Gastroesophageal sphincter (tissue), 4 donors: ENCODE measurements around the gene RFPL2. TPM values are rescaled to one million over a fixed set of nuclear protein-coding genes. Genes with fewer than 3 reads are reported as not detected.

Experiments
- ATAC-seq: fragments of 150-250 bp; one replicate; pipeline ENCODE4 v1.9.1; 2016; ENCODE audit warnings: mild to moderate bottlenecking, moderate library complexity
- H3K27ac ChIP-seq, 4 donors: fragments of 200-600 bp; sonication (generic) in 3 of 4; 1 replicate in 3 of 4; 2 replicates in 1 of 4; pipeline ENCODE4 v1.5.1; 2016 to 2019
- H3K27me3 ChIP-seq: fragments of 200-600 bp; sonication (generic); one replicate; pipeline ENCODE4 v1.5.1; 2019
- H3K36me3 ChIP-seq, 2 donors: fragments of 200-600 bp; sonication (generic); one replicate each; pipeline ENCODE4 v1.5.1; 2019; ENCODE audit warnings: control low read depth in 1 of 2
- H3K4me1 ChIP-seq, 3 donors: fragments of 200-600 bp; sonication (generic); 1 replicate in 2 of 3; 2 replicates in 1 of 3; pipeline ENCODE4 v1.5.1; 2016 to 2019; ENCODE audit warnings: control low read depth in 2 of 3
- H3K4me3 ChIP-seq, 2 donors: fragments of 200-600 bp; sonication (generic); one replicate each; pipeline ENCODE4 v1.5.1; 2019; ENCODE audit warnings: mild to moderate bottlenecking in 1 of 2, moderate library complexity in 1 of 2
- H3K9me3 ChIP-seq, 3 donors: fragments of 200-600 bp; sonication (generic); one replicate each; pipeline ENCODE4 v1.5.1; 2017 to 2019; ENCODE audit warnings: control low read depth in 2 of 3
- EP300 ChIP-seq: sonication (generic); formaldehyde crosslinking; IDR thresholded peaks from one replicate; pipeline ENCODE4 v1.6.1; 2017; ENCODE audit warnings: antibody characterized with exemption, mild to moderate bottlenecking
- POLR2A ChIP-seq, 2 donors: fragments of 450-650 bp; IDR thresholded peaks; one replicate each; pipeline ENCODE4 v1.6.1; 2017; ENCODE audit warnings: antibody characterized with exemption in 2 of 2, mild to moderate bottlenecking in 2 of 2, moderate library complexity in 1 of 2
- POLR2AphosphoS5 ChIP-seq: sonication (generic); formaldehyde crosslinking; IDR thresholded peaks from one replicate; pipeline ENCODE4 v1.6.1; 2017; ENCODE audit warnings: antibody characterized with exemption
- WGBS, 2 donors: methylation state at CpG; one replicate each; pipeline ENCODE4 v1.1.5; 2018; ENCODE audit warnings: low coverage in 1 of 2; 5-methylcytosine and 5-hydroxymethylcytosine counted together
- total RNA-seq, 4 donors: library from RNA; depleted of rRNA; stranded (reverse); fragments of >200 nt; gene quantifications; one replicate each; pipeline ENCODE4 v1.1.0, GENCODE V29; 2016
- TF ChIP-seq, protein P1 (sequence below), 4 experiments: fragments of 200-600 bp in 2 of 4; fragments of 450-650 bp in 2 of 4; sonication (generic) in 1 of 4; IDR thresholded peaks; one replicate each; pipeline ENCODE4 v1.5.1; 2017 to 2019; ENCODE audit warnings: antibody characterized with exemption in 4 of 4, mild to moderate bottlenecking in 2 of 4, moderate library complexity in 2 of 4

The RFPL2 gene
- total RNA-seq, 4 donors from 2014 or later, result 0.15 TPM; not detected in 3

DNA sequence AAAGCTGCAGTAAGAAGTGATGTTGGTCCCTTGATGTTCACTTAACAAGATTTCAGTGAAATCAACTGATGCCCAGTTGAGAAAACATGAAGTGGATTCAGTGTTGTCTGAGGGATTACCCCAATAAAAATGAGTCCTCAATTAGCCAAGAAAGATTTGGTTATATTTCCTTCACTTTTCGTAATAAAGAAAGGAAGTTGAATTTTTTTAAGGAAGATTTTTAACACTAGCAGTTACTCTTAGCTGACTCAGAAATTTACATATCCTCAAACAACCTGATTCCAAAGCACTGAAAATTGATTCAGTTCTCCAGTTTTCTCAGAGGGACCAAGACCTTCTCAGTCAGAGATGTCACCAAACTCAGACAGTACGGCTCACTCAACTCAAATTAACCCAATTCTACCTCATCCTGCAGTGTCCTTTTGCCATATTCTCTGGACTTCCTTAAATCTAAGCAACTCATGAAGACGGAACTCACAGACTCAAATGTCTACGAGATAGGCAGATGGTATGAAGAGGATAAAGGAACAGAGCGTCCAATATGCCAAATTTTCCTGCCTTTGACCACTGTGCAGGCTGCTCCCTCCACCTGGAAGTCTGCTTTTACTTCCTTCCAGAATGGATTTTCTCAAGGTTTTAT is 27.4 kb upstream of the RFPL2 start:
- no peak overlapping the region for H3K4me3 ChIP-seq
- no peaks in the 10 kb centered on the region for H3K9me3 ChIP-seq
- peaks cover 17% of the 10 kb centered on the region for H3K27me3 ChIP-seq
- TF ChIP-seq POLR2A (IDR thresholded peaks at IDR 0.05), result no peak
- no peak for TF ChIP-seq POLR2AphosphoS5
- TF ChIP-seq EP300, result no peak
- TF ChIP-seq, protein P1, sequence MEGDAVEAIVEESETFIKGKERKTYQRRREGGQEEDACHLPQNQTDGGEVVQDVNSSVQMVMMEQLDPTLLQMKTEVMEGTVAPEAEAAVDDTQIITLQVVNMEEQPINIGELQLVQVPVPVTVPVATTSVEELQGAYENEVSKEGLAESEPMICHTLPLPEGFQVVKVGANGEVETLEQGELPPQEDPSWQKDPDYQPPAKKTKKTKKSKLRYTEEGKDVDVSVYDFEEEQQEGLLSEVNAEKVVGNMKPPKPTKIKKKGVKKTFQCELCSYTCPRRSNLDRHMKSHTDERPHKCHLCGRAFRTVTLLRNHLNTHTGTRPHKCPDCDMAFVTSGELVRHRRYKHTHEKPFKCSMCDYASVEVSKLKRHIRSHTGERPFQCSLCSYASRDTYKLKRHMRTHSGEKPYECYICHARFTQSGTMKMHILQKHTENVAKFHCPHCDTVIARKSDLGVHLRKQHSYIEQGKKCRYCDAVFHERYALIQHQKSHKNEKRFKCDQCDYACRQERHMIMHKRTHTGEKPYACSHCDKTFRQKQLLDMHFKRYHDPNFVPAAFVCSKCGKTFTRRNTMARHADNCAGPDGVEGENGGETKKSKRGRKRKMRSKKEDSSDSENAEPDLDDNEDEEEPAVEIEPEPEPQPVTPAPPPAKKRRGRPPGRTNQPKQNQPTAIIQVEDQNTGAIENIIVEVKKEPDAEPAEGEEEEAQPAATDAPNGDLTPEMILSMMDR (IDR thresholded peaks at IDR 0.05), result no peak
- H3K4me1 ChIP-seq, result no peaks in the 10 kb centered on the region
- H3K36me3 ChIP-seq, result no peaks in the 10 kb centered on the region
- H3K27ac ChIP-seq, result no peak overlapping the region
- ATAC-seq, result no peak
- WGBS, 2 donors, result 50 to 58% methylated on average over 3 to 5 of the region's 5 CpGs

DNA sequence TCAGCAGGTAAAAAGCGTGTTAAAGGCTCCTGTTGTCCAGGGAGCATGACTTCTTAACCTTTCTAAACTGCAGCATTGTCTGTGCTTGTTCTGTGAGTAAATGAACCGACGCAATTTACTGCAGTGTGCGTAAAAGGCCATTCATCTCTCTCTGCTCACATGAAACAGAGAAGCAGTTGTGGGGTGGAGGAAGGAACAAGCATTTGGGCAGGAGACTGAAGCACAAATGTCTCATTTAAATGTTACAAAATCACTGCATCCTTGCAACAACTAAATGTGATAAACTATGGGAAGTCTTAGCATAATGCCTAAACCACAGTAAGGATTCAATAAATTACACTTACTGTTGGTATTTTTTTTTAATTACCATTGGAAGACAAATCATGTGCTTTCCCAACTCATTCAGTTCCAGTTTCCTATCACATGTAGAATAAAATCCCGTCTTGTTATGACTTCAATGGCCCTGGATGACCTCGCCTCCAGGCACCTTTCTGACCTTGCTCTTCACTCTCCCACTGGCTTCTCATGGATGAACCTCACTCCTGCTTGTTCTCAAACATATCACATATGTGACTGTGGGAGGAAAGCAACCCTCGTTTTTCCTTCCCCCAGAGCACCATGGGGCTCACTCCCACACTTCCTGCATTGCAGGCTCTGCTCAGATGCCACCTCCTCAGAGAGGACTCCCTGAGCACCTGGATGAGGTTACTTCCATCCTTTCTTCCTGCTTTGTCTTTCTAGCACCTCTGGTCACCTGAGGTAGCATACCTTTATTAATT is 21.6 kb upstream of the RFPL2 start:
- no peak overlapping the region for H3K27ac ChIP-seq
- 50% methylated on average over 7 of the region's 7 CpGs for WGBS, 2 donors
- no peak overlapping the region for H3K4me3 ChIP-seq
- TF ChIP-seq, protein P1 (IDR thresholded peaks at IDR 0.05), result no peak
- TF ChIP-seq POLR2A (IDR thresholded peaks at IDR 0.05), result no peak
- TF ChIP-seq POLR2AphosphoS5, result no peak
- TF ChIP-seq EP300, result no peak
- H3K36me3 ChIP-seq, result no peaks in the 10 kb centered on the region
- no peak for ATAC-seq
- peaks cover 3% of the 10 kb centered on the region for H3K27me3 ChIP-seq
- H3K4me1 ChIP-seq, result no peaks in the 10 kb centered on the region
- no peaks in the 10 kb centered on the region for H3K9me3 ChIP-seq

DNA sequence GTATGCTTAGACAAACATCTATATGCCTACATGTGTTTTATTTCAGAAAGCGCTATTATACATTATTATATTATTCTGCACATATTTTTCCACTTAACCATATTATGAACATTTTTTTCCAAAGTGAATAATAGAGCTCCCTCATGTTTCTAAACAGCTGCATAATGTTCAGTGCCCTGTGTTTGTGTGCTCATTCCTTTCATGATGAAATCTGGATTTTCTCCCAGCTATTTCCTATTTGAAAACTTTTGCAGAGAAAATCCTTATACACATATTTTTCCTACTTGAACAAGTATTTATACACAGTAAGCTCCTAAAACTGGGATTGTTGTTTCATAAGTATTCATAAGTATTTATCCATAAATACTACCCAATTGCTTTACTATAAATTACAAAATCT is 18.1 kb upstream of the RFPL2 start:
- H3K4me3 ChIP-seq, result no peak overlapping the region
- H3K9me3 ChIP-seq, result no peaks in the 10 kb centered on the region
- ATAC-seq, result no peak
- peaks cover 3% of the 10 kb centered on the region for H3K27me3 ChIP-seq
- H3K36me3 ChIP-seq, result no peaks in the 10 kb centered on the region
- H3K4me1 ChIP-seq, result no peaks in the 10 kb centered on the region
- no peak overlapping the region for H3K27ac ChIP-seq
- no peak for TF ChIP-seq EP300
- TF ChIP-seq POLR2AphosphoS5, result no peak
- TF ChIP-seq, protein P1 (IDR thresholded peaks at IDR 0.05), result no peak
- TF ChIP-seq POLR2A (IDR thresholded peaks at IDR 0.05), result no peak
- WGBS, 2 donors, result 46 to 62% methylated on average over 1 of the region's 1 CpG

DNA sequence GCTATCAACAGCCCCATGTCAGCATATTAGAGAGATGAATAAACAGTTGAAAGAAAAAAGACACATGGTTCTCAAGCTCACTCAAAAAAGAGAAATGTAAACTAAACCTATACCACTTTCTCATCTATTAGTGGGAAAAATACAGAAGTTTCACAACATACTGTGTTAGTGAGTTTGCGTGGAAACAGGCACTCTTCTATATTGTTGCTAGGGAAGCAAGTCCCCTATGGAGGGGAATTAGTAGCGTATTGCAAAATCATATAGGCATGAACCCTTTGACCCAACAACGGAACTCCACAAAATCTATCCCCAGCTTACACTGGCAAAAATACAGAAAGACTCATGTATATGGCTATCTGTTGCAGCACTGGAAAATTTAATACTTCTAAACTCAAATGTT is 14.2 kb upstream of the RFPL2 start:
- TF ChIP-seq POLR2AphosphoS5 (no peak), POLR2A (IDR thresholded peaks at IDR 0.05) (no peak), EP300 (no peak)
- TF ChIP-seq, protein P1 (IDR thresholded peaks at IDR 0.05), result no peak
- no peak for ATAC-seq
- Histone ChIP-seq H3K4me1 (no peaks in the 10 kb centered on the region), H3K9me3 (no peaks in the 10 kb centered on the region), H3K27ac (no peak overlapping the region), H3K27me3 (peaks cover 14% of the 10 kb centered on the region), H3K36me3 (no peaks in the 10 kb centered on the region), H3K4me3 (no peak overlapping the region)
- WGBS, 2 donors, result 88 to 90% methylated on average over 1 to 3 of the region's 3 CpGs

DNA sequence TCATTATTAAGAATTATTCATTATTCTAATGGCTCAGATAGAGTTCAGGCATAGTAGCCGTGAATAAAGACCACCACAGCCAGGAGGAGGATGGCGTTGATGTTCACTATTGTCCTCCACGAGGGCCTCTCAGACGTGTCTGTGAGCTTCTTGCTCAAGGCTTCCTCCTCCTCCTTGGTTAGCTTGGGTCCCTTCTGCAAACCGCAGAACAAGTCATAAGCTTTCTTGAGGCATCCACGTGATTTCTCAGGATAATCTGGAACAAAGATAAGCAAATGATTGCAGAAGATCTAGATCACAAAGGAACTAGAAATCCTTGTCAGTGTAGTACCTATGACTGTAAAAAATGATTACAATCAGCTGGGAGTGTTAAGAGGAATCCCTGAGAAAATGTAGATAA is 13.6 kb upstream of the RFPL2 start:
- Histone ChIP-seq H3K4me1 (no peaks in the 10 kb centered on the region), H3K27ac (no peak overlapping the region), H3K9me3 (no peaks in the 10 kb centered on the region), H3K27me3 (peaks cover 14% of the 10 kb centered on the region), H3K4me3 (no peak overlapping the region), H3K36me3 (no peaks in the 10 kb centered on the region)
- TF ChIP-seq POLR2AphosphoS5 (no peak), POLR2A (IDR thresholded peaks at IDR 0.05) (no peak)
- ATAC-seq, result no peak
- 71 to 74% methylated on average over 5 to 6 of the region's 6 CpGs for WGBS, 2 donors
